Mucosa of gallbladder (tissue), 1 donor: ENCODE data around the gene BCS1L. TPM values are rescaled to one million over a fixed set of nuclear protein-coding genes. Genes with fewer than 3 reads are reported as not detected.
A peak's percentile ranks its signal among the peaks of the same experiment; 100 is the strongest.

Experiments used
- DNase-seq: peaks from one replicate; pipeline ENCODE4 v3.0.0-alpha.2; 2020; ENCODE audit warnings: low spot score
- total RNA-seq: library from RNA; stranded (reverse); gene quantifications from one replicate; pipeline ENCODE4 v1.2.1, GENCODE V29; 2021
- donor health status: DM: no; HTN: no; CAD: no.

Gene BCS1L, protein sequence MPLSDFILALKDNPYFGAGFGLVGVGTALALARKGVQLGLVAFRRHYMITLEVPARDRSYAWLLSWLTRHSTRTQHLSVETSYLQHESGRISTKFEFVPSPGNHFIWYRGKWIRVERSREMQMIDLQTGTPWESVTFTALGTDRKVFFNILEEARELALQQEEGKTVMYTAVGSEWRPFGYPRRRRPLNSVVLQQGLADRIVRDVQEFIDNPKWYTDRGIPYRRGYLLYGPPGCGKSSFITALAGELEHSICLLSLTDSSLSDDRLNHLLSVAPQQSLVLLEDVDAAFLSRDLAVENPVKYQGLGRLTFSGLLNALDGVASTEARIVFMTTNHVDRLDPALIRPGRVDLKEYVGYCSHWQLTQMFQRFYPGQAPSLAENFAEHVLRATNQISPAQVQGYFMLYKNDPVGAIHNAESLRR
- total RNA-seq, result 36.4 TPM

DNA sequence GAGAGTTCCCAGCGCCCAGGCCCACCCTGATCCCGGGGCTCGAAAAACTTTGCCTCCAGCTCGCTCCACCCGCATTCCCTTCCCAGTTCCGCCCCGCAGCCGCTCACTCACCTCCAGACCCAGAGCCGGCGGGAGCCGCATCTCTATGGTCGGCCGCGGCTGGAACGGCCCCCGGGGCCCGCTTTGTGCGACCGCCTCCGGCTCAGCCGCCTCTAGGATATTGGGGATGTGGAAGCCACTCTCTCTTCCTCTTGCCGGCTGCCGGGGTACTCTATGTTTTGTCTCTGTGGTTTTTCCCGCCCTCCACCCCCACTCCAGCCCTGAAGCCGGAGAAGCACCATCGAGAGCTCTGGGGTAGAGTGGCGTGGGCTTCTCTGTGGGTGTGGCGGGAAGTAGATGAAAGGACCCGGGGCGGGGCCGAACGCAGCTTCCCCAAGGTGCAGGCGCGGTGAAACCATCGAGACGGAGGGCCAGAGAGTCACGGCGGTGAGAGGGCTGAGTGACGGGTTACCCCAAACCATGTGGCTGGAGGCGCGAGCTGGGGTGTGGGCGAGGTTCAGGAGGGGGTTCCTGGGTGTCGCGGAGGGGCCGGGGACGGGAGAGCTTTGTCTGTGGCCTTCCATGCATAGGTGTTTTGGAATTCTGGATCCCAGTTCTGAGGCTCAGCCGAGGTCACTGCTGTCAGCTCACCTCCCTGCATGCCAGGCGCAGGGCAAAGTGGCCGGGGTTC is at the start of gene BCS1L, which contains the start of gene ZNF142:
TSS of gene BCS1L (plus strand) at position 426 of the 730 bp plus-strand sequence. CDS start 1,305 bp downstream, outside the sequence.
TSS of gene ZNF142 (minus strand) at position 366 of the 730 bp plus-strand sequence. CDS start 3,194 bp downstream, outside the sequence.
- peak; percentile 93 for DNase-seq

DNA sequence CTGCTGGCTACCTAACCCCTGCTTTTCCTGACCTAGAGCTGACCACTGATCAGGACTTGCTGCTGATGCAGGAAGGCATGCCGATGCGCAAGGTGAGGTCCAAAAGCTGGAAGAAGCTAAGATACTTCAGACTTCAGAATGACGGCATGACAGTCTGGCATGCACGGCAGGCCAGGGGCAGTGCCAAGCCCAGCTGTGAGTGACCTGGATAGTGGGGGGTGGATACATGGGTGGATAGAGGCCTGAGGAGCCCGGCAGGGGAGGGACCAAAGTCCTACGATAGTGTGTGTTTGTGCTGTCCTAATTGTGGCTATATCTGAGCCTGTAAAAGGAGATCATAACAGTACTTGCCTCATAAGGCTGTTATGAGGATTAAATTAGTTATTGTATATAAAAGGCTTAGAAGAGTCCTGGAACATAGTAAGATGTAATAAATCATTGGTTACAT is 43.6 kb upstream of the BCS1L start:
- DNase-seq, result no peak

DNA sequence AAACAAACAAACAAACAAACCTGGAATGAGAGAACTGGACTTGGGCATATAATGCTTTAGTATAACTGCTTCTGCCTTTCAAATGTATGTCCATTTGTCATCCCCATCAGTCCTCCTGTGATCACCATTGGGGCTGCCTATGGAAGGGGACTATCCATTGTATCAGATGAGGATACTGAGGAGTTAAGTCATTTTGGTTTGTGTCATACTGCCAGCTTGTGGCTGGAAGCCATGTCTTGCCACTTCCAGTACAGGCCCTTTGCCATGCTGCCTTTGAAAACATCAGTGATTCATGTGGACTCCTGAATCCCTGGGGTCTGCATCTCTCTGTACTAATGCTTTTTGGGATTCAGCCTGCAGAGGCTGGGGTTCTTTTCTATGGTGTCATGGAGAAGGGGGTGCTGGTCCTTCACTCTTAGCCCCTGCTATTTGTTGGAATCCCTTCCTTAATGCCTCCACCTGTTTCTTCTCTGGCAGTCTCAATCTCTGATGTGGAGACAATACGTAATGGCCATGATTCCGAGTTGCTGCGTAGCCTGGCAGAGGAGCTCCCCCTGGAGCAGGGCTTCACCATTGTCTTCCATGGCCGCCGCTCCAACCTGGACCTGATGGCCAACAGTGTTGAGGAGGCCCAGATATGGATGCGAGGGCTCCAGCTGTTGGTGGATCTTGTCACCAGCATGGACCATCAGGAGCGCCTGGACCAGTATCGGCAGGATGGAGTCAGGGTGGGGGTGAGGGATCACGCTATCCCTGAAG is 41.2 kb upstream of the BCS1L start:
- no peak for DNase-seq

DNA sequence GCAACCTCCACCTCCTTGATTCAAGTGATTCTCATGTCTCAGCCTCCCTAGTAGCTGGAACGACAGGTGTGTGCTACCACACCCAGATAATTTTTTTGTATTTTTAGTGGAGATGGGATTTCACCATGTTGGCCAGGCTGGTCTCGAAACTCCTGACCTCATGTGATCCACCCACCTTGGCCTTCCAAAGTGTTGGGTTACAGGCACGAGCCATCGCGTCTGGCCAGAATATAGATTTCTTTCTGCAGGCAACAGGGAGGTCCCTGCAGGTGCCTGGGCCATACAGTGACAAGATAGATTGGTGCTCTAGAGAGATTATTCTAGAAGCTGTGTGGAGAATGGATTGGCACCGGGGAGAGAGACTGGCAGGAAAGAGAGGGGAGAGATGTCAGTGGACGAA is 38.5 kb upstream of the BCS1L start:
- DNase-seq, result no peak

DNA sequence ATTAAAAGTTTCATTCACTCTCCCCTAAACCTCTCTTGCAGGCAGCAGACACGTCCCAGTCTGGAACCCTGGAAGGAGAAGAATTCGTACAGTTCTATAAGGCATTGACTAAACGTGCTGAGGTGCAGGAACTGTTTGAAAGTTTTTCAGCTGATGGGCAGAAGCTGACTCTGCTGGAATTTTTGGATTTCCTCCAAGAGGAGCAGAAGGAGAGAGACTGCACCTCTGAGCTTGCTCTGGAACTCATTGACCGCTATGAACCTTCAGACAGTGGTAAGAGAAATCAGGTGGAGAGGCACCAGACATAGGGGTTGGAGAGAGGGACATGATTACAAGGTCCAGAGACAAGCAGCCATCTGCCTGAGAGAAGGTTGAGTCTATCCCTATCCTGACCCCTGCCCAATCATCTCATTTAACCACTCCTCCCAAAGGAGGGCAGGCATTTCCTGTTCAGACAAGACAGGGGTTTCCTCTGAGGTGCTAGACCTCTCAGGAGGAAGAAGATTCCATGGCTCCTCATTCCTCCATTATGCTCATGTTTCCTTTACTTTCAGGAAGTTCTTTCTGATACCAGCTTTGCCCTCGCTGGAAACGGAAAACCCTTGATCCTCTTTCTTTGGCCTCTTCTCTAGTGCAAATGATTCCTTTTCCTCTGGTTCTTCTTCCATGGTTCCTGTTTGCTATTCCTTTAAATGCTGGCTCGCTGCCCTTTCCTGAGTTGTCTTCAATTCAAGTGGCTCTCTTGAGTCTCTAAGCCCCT is 36.7 kb upstream of the BCS1L start:
- no peak for DNase-seq

DNA sequence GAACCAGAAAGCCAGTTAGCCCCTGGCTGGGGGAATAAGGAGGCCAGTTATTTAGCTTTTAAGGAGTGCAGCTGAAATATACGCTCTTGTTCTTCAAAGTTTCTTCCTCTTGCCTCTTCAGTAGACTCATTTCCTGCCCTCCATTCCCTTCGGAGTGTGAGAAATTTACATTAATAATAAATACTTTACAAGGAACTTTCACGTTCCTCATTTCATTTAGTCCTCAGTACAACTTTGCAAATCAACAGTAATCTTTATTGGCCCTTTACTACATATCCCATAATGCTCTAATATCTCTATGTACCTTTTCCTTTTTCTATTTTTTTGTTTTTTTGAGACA is 36.1 kb upstream of the BCS1L start:
- no peak for DNase-seq

DNA sequence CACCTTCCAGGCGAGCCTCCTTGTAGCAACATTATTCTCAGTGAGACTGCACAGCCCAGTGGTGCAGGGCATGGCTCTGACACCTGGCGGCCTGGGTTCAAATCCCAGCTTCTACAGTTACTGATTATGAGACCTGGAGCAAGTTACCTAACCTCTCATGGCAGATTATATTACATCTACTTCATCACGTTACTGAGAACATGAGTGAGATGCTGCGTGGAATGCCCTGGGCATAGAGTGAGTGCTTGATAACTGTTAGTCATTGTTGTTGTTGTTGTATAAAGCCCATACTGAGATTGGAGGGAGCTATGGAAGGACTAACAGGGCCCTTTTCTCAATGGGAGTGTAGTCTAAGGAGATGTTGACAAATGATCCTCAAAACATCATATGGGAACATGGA is 33.1 kb upstream of the BCS1L start:
- DNase-seq, result no peak

DNA sequence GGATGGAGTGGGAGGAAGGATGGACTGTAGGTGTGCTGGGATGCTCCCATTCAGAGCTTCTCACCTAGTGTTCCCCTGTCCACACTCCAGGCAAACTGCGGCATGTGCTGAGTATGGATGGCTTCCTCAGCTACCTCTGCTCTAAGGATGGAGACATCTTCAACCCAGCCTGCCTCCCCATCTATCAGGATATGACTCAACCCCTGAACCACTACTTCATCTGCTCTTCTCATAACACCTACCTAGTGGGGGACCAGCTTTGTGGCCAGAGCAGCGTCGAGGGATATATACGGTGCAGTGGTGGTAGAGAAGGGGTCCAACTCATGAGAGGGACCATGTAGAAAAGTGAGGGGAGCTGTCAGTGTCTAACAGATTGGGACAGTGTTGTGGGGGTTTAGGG is 31.5 kb upstream of the BCS1L start:
- no peak for DNase-seq

DNA sequence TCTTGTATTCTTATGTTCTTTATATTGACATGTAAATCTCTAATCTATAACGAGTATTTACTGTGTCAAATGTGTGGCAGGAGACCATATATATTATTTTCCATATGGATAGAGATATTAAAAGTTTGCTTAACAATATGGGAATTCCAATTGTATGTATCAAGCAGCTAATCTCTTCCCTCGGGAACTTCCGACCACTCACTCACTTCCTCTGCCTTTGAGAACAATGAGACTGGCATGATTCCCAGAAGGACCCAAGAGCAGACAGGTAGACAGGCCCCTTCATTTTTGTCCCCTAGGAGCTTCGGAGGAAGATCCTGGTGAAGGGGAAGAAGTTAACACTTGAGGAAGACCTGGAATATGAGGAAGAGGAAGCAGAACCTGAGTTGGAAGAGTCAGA is 27.6 kb upstream of the BCS1L start:
- no peak for DNase-seq

DNA sequence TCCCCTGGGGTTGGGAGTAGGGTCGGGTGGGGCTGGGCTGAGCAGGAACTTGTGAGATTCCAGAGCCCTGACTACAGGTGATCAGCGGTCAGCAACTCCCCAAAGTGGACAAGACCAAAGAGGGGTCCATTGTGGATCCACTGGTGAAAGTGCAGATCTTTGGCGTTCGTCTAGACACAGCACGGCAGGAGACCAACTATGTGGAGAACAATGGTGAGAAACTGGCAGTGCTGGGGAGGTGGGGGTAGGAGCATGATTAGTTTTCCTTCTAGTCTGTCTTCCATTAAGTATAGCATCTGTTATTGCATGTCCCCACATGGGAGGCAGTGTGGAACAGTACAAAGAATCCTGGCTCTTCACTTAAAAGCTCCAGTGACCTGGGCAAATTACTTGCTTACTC is 23.8 kb upstream of the BCS1L start:
- DNase-seq, result no peak

DNA sequence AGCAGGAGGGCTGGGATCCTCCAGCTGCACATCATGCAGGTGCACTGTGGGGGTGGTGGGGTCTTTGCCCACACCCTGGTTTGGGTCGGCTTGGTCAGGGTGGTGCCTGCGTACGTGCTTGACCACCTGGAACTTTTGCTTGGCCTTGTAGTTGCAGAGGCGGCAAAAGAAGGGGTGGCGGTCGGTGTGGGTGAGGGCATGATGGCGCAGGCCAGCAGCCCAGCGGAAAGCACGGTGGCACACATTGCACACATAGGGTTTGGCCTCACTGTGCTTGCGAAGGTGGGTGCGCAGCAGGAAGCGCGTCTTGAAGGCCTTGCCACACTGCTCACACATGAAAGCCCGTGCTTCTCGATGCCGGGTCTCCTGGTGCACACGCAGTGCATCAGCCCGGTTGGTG is 21.1 kb upstream of the BCS1L start:
- DNase-seq, result no peak

DNA sequence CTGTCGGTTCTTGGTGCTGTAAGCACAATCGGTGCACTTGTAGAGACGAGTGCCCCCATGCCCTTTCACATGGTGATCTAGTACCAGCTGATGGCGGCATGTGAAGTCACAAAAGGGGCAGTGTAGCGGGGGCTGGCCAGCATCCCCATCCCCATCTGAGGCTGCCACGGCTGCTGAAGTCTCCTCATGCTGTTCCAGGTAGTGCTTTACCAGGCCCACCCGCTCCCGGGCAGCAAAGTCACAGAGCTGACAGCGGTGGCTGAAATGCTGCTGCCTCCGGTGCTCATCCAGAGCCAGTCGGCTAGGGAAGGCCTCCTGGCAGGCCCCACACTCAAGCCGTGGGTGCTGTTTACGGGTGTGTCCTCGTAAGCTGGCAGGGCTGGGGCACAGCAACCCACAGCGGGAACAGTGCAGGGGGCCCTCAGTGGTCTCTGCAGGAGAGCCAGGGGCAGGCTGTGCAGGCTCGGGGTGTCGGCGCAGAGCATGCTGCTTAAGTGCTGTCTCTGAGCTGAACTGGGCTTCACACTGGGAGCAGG is 17.3 kb upstream of the BCS1L start:
- DNase-seq, result no peak

DNA sequence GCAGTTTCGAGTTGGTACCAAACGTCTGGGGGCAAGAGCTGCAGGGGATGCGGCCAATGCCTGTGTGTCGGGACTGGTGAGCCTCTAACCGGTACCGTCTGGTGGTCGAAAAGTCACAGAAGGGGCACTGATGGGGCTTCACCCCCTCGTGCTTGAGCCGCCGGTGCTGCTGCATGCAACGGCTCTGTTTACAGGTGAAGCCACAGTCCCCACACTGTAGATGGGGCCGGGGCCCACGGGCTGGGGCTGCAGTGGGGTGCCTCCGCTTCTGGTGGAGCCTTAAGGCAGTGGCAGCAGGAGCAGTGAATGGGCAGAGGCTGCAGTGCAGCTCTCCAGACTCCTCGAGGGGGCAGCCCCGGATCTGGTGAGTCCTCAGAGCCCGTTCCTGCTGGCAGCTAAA is 16.7 kb upstream of the BCS1L start:
- no peak for DNase-seq

DNA sequence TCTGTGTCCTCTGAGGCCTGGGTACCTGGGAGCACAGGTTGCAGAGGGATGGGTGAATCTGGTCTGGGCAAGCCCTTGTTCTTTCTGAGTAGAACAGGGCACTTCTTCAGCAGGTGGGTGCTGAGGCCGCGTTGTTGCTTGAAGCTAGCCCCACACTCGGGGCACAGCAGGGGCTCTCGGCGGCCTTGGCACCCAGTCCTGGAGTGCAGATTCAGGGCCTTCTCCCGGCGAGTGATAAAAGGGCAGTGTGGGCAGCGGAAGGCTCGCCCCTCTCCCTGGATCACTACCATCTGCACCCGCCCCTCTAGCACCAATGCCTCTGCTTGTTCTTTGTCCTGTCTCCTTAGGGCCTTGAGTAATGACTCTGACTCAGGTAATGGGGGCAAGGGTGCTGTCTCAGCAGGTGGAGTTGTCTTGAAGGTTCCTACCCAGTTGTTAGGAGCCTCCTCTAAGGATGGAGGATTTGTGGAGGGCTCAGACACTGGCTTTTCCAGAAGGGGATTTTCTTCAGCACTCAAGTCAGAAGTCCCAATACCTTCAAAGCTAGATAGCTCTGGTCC is 15.7 kb upstream of the BCS1L start:
- no peak for DNase-seq

DNA sequence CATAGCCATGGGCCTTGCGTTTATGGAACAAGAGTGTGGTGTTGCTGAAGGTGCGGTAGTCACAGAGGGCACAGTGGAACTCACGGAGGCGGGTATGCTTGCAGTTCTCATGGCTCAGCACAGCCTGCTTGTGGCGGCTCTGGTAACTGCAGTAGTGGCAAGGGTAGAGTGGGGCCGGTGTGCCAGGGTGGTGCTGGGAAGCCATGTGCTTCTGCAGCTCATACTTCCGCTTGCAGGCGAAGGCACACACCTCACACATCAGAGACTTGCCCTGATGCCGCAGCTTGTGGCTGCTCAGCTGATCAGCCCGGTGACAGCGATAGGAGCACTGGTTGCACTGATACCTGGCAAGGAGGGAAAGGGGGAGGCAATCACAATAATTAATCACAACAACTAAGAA is 14.8 kb upstream of the BCS1L start:
- DNase-seq, result peak; percentile 36

DNA sequence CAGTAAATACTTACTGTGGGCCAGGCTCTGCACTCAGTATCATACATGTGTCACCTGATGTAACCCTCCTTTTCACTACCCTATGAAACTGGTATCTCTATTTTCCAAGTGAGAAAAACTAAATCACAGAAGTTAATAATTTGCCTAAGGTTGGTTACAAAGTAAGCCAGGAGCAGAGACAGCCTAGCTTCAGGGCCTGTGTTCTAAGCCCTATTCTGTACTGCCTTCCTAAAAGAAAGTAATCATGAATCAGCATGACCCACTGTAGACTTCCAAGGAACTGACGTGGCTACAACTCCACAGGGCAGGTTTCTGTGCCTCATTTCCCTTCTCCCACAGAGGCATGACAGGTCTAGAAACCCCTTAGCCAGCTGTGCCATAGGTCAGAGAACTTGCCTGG is 14.4 kb upstream of the BCS1L start:
- no peak for DNase-seq

DNA sequence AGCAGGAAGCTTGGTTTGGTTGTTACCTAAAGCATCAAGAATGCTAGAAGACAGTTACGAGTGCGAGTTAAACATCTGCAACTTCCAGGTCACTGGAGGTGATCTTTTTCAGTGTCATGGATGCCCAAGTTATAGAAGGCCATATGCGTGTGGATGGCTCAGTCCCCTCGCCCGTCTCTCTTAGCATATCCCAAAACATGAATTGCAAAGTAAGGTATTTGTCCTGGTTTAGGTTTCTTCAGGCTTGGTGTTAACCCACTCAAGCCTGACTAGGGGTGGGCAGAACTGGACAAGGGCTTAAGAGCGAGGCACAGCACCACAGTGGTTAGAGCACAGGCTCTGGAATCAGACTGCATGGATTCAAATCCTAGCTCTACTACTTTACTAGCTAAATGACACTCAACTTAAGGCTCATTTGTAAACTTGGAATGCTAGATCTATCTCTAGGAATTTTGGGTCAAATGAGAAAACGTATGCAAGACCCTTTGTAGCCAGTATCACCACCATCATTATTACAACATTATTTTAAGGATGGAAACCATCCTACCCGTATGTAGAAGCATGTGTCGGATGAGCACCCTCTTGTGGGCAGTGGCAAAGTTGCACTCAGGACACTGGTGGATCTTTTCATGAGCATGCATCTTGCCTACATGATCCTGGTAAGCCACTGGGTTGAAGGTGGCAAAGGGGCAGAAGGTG is 11.2 kb upstream of the BCS1L start:
- peak; percentile 53 for DNase-seq

DNA sequence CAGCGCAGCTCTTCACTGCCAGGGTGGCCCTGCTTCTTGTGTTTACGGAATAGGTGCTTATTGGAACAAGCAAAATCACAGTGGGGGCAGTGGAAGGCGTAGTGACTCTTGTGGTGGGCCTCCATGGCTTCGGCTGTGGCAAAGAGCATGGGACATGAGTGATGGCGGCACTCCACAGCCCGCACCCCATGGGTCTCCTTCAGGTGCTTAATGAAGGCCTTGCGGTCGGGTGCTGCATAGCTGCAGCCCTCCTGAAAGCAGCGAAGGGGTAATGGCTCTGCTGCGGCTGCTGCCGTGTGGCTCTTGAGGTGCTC is 10.7 kb upstream of the BCS1L start:
- no peak for DNase-seq

DNA sequence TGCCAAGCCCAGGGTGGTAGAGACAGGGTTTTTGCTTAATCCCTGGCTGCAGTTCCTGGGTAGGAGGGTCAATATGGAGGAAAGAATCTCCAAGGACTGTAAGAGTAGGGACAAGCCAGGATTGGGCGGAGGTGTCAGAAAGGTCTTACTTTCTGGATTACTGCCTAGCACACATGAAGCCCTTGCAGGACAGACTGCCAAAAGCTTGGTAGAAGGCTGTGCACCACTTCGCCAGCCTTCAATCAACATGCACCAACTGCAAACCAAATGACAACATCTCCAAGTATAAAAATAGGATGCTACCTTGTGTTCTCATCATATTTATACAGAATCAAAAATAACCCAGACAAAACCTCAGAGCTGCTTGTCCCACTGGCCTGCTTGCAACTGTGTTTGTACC is 3.7 kb upstream of the BCS1L start:
- DNase-seq, result no peak

DNA sequence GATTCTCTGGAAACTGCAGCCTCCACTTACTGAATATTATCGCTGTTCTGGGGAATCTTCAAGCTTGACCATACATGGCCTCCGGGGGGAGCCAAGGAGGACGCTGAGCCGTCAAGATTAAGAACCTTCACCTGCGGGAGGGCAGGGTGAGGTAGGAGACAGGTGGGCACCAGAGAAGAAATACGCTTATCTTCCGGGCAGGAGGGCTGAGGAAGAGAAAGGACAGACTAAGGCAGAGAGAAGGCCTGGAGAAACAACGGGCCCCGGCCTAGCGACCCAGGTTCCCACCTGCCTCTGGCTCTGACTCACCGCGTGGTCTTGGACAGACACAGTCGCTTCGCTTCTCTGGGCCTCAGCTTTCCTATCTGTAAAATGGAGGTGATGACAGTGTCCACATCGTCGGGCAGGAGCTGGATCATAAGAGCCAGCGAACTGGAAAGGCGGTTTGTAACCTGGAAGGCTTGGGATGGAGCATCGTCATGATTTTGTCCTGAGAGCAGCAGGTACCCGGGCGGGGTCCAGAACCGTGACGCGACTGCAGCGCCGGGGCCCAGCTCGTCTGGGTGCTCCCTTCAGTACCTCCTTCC is 719 bp upstream of the BCS1L start:
- DNase-seq, result no peak
